NCI-H226 (cell line): ENCODE results near the gene IGFLR1.
"Not testable (repeated sequence)": the region's sequence is repeated elsewhere in the genome, so short reads cannot be mapped to it uniquely, and the experiment has no call there.

Experiments used
- DNase-seq: peaks from one replicate; pipeline ENCODE4 v3.0.0-alpha.2; 2015

Gene IGFLR1

GRCh38 chr19:35777086-35777841 lies 35.0 kb upstream of the IGFLR1 start:
- no peak for DNase-seq

DNA sequence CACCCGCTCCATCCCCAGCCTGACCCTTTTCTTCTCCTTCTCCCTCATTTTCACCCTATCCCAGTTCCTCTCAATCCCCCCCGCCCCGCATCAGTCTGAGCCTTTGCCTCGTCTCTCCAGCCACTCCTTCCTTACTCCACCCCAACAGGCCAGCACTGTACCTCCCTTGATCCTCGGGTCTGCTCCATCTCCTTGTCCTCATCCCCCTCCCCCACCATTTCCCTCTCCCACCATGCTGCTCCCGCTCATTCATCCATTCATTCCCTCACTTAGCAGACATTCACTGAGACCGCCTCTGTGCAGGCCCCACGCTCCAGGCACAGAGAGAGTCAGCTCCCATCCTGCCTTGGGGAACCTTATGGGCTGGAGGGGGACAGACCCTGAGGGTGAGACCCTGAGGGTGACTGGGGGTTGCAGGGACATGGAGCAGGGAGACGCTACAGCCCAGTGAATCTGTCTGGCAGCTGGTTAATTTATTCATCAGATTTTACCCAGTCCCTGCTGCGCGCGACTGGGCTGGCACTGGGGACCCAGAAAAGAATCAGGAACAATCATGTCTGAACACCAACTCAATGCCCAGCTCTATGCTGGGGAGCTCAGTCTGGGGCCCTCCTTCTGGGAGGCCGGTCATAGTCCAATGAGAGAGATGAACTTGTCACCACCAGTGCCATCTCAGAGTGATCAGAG lies 34.0 kb upstream of the IGFLR1 start:
- DNase-seq, result no peak

GRCh38 chr19:35775298-35776101 lies 33.2 kb upstream of the IGFLR1 start, which contains the start of gene ARHGAP33:
TSS of gene ARHGAP33 (plus strand) at chr19:35775564. CDS start at chr19:35775659, 95 bp downstream.
- DNase-seq, result peak; percentile 89

GRCh38 chr19:35775046-35775297 lies 32.7 kb upstream of the IGFLR1 start:
- DNase-seq, result no peak

- DNase-seq, result no peak
These were observed 32.2 kb upstream of the IGFLR1 start for GRCh38 chr19:35774274-35775045.

DNA sequence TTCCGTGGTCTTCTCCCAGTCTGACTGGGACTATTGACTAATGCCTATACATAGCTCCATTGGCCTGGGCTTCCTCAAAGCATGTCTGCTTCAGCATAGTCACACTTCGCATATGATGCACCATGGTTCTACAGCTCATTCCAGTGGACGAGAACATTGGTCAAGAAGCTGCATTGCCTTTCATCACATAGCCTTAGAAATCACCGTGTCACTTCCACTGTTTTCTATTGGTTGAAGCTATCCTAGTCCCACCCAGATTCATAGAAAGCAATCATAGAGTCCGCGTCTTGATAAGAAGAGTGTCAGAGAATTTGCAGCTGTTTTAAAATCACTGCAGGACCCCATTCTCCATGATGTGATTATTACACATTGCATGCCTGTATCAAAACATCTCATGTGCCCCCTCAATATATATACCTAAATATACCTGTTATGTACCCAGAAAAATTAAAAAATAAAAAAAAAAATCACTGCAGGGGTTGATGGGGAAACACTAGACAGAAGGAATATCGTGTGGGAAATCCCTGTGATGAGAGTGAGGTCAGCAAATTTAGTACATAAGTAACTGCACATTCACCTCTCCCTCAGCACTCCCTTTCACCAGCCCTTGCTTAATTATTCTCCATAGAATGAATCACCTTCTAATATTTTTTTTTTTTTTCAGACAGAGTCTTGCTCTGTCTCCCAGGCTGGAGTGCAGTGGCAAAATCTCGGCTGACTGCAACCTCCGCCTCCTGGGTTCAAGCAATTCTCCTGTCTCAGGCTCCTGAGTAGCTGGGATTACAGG lies 31.0 kb upstream of the IGFLR1 start:
- no peak for DNase-seq

GRCh38 chr19:35772362-35772761 lies 30.1 kb upstream of the IGFLR1 start:
- DNase-seq, result not testable (repeated sequence)

DNA sequence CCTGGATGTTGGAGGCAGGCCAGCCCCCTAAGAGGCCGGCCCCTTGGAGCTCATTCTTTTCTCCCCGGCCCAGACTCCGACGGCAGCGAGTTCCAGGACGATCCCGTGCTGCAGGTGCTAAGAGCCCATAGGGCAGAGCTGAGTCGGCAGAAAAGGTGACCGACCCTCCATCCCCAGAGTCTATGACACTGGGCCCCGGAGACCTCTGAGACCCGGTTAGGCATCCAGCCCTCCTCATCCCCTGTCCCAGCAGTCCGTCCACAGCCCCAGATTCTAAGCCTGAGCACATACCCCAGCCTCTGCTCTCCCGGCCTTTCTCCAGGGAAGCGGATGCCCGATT lies 25.8 kb upstream of the IGFLR1 start:
- no peak for DNase-seq

DNA sequence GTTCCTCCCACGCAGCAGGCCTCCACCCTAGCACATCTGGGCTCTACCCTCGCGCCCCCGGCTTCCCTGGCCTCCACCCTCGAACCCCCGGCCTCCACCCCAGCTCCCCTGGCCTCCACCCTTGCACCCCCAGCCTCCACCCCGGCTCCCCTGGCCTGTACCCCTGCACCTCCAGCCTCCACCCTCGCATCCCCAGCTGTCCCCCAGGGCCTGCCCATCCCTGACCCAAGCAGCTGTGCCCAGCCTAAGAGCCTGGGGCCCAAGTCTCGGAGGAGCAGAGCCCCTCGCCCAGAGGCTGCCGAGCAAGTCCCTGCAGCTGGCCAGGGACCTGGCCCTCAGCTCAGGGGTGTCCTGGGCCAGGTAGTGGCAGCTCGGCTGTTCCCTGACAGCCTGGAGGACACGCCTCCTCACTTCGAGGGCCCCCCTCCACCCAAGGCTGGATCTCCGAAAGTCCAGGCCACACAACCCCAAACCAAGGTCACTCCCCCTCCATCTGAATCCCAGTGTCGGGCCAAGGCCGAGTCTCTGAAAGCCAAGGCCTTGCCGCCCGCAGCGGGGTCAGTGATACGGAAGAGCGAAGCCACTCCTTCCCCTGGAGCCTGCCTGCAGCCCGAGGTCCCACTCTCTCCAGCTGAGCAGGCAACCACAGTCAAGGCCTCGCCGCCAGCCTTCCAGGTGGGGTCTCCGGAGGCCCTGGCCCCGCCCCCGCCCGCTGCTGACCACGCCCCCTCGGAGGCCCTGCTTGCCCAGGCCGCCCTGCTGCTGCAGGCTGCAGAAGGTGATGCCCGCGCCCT lies 25.2 kb upstream of the IGFLR1 start:
- DNase-seq, result no peak

GRCh38 chr19:35766571-35767104 lies 24.4 kb upstream of the IGFLR1 start:
- no peak for DNase-seq

DNA sequence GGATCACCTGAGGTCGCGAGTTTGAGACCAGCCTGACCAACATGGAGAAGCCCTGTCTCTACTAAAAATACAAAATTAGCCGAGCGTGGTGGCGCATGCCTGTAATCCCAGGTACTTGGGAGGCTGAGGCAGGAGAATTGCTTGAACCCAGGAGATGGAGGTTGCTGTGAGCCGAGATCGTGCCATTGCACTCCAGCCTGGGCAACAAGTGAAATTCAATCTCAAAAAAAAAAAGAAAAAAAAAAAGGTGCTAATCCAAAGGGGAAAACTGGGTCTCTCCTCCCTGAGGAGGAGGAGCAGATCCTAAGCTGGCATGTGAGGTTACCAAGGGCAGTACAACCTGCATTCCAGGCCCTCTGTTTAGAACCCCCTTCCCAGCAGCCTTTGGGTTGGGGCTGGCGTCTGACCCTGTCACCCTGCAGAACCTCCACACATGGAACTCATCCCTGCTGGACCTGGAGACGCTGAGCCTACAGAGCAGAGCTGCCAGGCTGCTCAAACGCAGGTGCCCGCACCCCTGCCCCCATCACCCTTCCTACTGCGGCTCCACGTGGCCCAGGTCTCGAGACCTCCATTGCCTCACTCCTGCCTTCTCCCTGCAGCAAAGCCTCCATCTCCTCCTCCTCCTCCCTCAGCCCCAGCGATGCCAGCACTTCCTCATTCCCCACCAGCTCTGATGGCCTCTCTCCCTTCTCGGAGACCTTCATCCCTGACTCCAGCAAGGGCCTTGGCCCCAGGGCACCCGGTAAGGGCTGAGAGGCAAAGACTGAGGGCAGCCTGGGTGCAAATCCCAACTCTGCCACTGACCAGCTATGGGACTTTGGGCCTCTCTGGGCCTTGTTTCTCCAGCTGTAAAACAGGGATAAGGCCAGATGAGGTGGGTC lies 22.4 kb upstream of the IGFLR1 start:
- DNase-seq, result no peak

GRCh38 chr19:35760711-35761349 lies 18.6 kb upstream of the IGFLR1 start:
- no peak for DNase-seq

- no peak for DNase-seq
These were observed 17.4 kb upstream of the IGFLR1 start for GRCh38 chr19:35759697-35760096.

- peak; percentile 99 for DNase-seq
These were observed 15.7 kb upstream of the IGFLR1 start, which contains the start of gene PROSER3 for GRCh38 chr19:35757749-35758608. TSS of gene PROSER3 (plus strand) at chr19:35758176. CDS start at chr19:35758216, 40 bp downstream.

GRCh38 chr19:35757231-35757748 lies 15.0 kb upstream of the IGFLR1 start:
- DNase-seq, result peak; percentile 89

DNA sequence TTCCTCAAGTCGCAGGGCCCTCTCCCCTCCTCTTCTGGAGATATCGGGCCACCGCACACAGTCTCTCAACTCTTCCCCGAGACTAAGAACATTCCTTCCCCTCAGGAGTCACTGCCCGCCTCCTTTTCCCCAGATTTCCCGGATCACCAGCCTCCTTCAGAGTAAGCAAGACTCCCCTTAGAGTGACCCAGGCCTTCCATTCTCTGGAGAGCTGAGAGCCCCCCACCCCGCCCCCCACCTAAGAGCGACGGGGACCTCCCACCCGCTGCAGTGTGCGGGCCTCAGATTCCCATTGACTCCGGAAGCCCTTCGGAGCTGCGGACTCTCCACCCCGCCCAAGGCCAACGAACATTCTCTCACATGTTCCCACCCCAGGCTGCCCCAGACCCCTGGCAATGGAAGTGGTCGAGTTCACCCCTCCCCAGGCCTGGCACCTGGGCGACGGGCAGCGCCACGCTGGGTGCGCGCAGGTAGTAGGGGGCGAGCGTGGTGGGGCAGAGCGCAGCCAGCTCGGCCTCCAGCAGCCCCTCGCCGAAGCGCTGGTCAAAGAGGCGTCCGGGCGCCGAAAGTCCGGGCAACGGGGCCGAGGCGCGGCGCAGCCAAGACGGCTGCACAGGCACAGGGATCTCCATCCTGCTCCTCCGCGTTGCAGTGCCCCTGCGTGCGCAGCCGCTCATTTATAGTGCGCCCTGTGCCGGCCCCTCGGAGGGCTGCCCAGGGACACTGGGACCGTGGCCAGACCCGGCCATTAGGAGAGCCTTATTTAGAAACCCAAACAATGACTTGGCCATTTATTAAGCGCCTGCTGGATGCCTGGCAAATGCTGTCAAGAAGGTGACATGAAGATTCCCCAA lies 14.4 kb upstream of the IGFLR1 start, which contains the start of gene HSPB6:
HSPB6 (minus strand) TSS at position 653 of the 854 bp plus-strand sequence; CDS start at position 632, 21 bp downstream.
- no peak for DNase-seq
